ENCODE data around the gene SLC35F3.

The SLC35F3 gene

GRCh38 chr1:234213658-234214128 lies 309.2 kb downstream of the SLC35F3 start:
- DNase-seq (ENCODE audit: insufficient read length, low spot score): no peak
- no peak for TF ChIP-seq POLR2AphosphoS5 (IDR thresholded peaks at IDR 0.05; ENCODE audit: low read depth, low read length)
- TF ChIP-seq SPI1 (IDR thresholded peaks at IDR 0.05; ENCODE audit: low read depth, low read length): peak; percentile 85
- FAIRE-seq: no peak

- FAIRE-seq: peak; percentile 76
- DNase-seq (ENCODE audit: insufficient read length, low spot score): peak; percentile 52
- TF ChIP-seq PAX5 (IDR thresholded peaks at IDR 0.05; ENCODE audit: insufficient read depth, low read length, severe bottlenecking) (no peak), SPI1 (IDR thresholded peaks at IDR 0.05; ENCODE audit: low read depth, low read length) (no peak), POU2F2 (IDR thresholded peaks at IDR 0.05; ENCODE audit: low read depth, low read length) (no peak), POLR2A (IDR thresholded peaks at IDR 0.05; ENCODE audit: low read depth, low read length) (no peak), POLR2AphosphoS5 (IDR thresholded peaks at IDR 0.05; ENCODE audit: low read depth, low read length) (no peak), TAF1 (IDR thresholded peaks at IDR 0.05; ENCODE audit: low read depth, low read length) (no peak)
Measured at GRCh38 chr1:234214129-234214910, 309.8 kb downstream of the SLC35F3 start.

- DNase-seq (ENCODE audit: insufficient read length, low spot score) (no peak), FAIRE-seq (peak; percentile 43)
- no peak for TF ChIP-seq POLR2AphosphoS5 (IDR thresholded peaks at IDR 0.05; ENCODE audit: low read depth, low read length)
- TF ChIP-seq SPI1 (IDR thresholded peaks at IDR 0.05; ENCODE audit: low read depth, low read length): no peak
- TF ChIP-seq PAX5 (IDR thresholded peaks at IDR 0.05; ENCODE audit: insufficient read depth, low read length, severe bottlenecking): no peak
Measured at GRCh38 chr1:234214911-234215892, 310.7 kb downstream of the SLC35F3 start.

GRCh38 chr1:234216116-234216703 lies 311.7 kb downstream of the SLC35F3 start:
- peak; percentile 78 for FAIRE-seq
- no peak for DNase-seq (ENCODE audit: insufficient read length, low spot score)
- TF ChIP-seq POLR2AphosphoS5 (IDR thresholded peaks at IDR 0.05; ENCODE audit: low read depth, low read length): no peak
- TF ChIP-seq SPI1 (IDR thresholded peaks at IDR 0.05; ENCODE audit: low read depth, low read length): no peak
- no peak for TF ChIP-seq POLR2A (IDR thresholded peaks at IDR 0.05; ENCODE audit: low read depth, low read length)
- no peak for TF ChIP-seq POU2F2 (IDR thresholded peaks at IDR 0.05; ENCODE audit: low read depth, low read length)
- no peak for TF ChIP-seq PAX5 (IDR thresholded peaks at IDR 0.05; ENCODE audit: insufficient read depth, low read length, severe bottlenecking)
- no peak for TF ChIP-seq TAF1 (IDR thresholded peaks at IDR 0.05; ENCODE audit: low read depth, low read length)

- TF ChIP-seq SPI1 (IDR thresholded peaks at IDR 0.05; ENCODE audit: low read depth, low read length): no peak
- no peak for TF ChIP-seq POLR2A (IDR thresholded peaks at IDR 0.05; ENCODE audit: low read depth, low read length)
- TF ChIP-seq TAF1 (IDR thresholded peaks at IDR 0.05; ENCODE audit: low read depth, low read length): no peak
- no peak for TF ChIP-seq POU2F2 (IDR thresholded peaks at IDR 0.05; ENCODE audit: low read depth, low read length)
- no peak for TF ChIP-seq POLR2AphosphoS5 (IDR thresholded peaks at IDR 0.05; ENCODE audit: low read depth, low read length)
- TF ChIP-seq PAX5 (IDR thresholded peaks at IDR 0.05; ENCODE audit: insufficient read depth, low read length, severe bottlenecking): no peak
- FAIRE-seq: no peak
- DNase-seq (ENCODE audit: insufficient read length, low spot score): no peak
Measured at GRCh38 chr1:234217316-234217840, 312.9 kb downstream of the SLC35F3 start.

GRCh38 chr1:234218078-234218477 lies 313.6 kb downstream of the SLC35F3 start:
- no peak for FAIRE-seq
- DNase-seq (ENCODE audit: insufficient read length, low spot score): no peak
- TF ChIP-seq POU2F2 (IDR thresholded peaks at IDR 0.05; ENCODE audit: low read depth, low read length): no peak
- TF ChIP-seq POLR2A (IDR thresholded peaks at IDR 0.05; ENCODE audit: low read depth, low read length): no peak
- TF ChIP-seq PAX5 (IDR thresholded peaks at IDR 0.05; ENCODE audit: insufficient read depth, low read length, severe bottlenecking): no peak
- TF ChIP-seq SPI1 (IDR thresholded peaks at IDR 0.05; ENCODE audit: low read depth, low read length): no peak
- TF ChIP-seq POLR2AphosphoS5 (IDR thresholded peaks at IDR 0.05; ENCODE audit: low read depth, low read length): no peak
- no peak for TF ChIP-seq TAF1 (IDR thresholded peaks at IDR 0.05; ENCODE audit: low read depth, low read length)

- FAIRE-seq (no peak), DNase-seq (ENCODE audit: insufficient read length, low spot score) (no peak)
- TF ChIP-seq POU2F2 (IDR thresholded peaks at IDR 0.05; ENCODE audit: low read depth, low read length): no peak
- TF ChIP-seq TAF1 (IDR thresholded peaks at IDR 0.05; ENCODE audit: low read depth, low read length): no peak
- no peak for TF ChIP-seq POLR2A (IDR thresholded peaks at IDR 0.05; ENCODE audit: low read depth, low read length)
- no peak for TF ChIP-seq PAX5 (IDR thresholded peaks at IDR 0.05; ENCODE audit: insufficient read depth, low read length, severe bottlenecking)
- TF ChIP-seq POLR2AphosphoS5 (IDR thresholded peaks at IDR 0.05; ENCODE audit: low read depth, low read length): no peak
- TF ChIP-seq SPI1 (IDR thresholded peaks at IDR 0.05; ENCODE audit: low read depth, low read length): no peak
Measured at GRCh38 chr1:234219711-234220110, 315.2 kb downstream of the SLC35F3 start.

- DNase-seq (ENCODE audit: insufficient read length, low spot score) (no peak), FAIRE-seq (no peak)
- no peak for TF ChIP-seq PAX5 (IDR thresholded peaks at IDR 0.05; ENCODE audit: insufficient read depth, low read length, severe bottlenecking)
- no peak for TF ChIP-seq SPI1 (IDR thresholded peaks at IDR 0.05; ENCODE audit: low read depth, low read length)
- no peak for TF ChIP-seq POU2F2 (IDR thresholded peaks at IDR 0.05; ENCODE audit: low read depth, low read length)
- no peak for TF ChIP-seq POLR2AphosphoS5 (IDR thresholded peaks at IDR 0.05; ENCODE audit: low read depth, low read length)
- no peak for TF ChIP-seq TAF1 (IDR thresholded peaks at IDR 0.05; ENCODE audit: low read depth, low read length)
- no peak for TF ChIP-seq POLR2A (IDR thresholded peaks at IDR 0.05; ENCODE audit: low read depth, low read length)
Measured at GRCh38 chr1:234221601-234222000, 317.1 kb downstream of the SLC35F3 start.

Data from GM12891 (cell line).